Measurements from ENCODE around the gene LBX1. TPM values are rescaled to one million over a fixed set of nuclear protein-coding genes. Genes with fewer than 3 reads are reported as not detected.

The LBX1 gene
- total and polyA plus RNA-seq, 2 experiments from 2014 or later: not detected

- Histone ChIP-seq H3K27ac (no peak overlapping the region), H3K4me1 (ENCODE audit: low read depth) (peaks cover 10% of the 10 kb centered on the region), H3K4me3 (no peak overlapping the region), H3K27me3 (peaks cover 100% of the 10 kb centered on the region), H3K36me3 (no peaks in the 10 kb centered on the region), H3K9me3 (ENCODE audit: low read depth) (no peaks in the 10 kb centered on the region)
- no peak for TF ChIP-seq CTCF (IDR thresholded peaks at IDR 0.05; ENCODE audit: low read depth, low read length)
- no peak for DNase-seq (ENCODE audit: low read depth in 1 of 2, low spot score in 1 of 2)
These were observed 2.8 kb upstream of the LBX1 start for GRCh38 chr10:101231912-101232689.

GRCh38 chr10:101231092-101231491 lies 1.8 kb upstream of the LBX1 start:
- H3K36me3 ChIP-seq: no peaks in the 10 kb centered on the region
- H3K27me3 ChIP-seq: peaks cover 100% of the 10 kb centered on the region
- TF ChIP-seq CTCF (IDR thresholded peaks at IDR 0.05; ENCODE audit: low read depth, low read length): no peak
- no peak for DNase-seq (ENCODE audit: low read depth in 1 of 2, low spot score in 1 of 2)
- H3K4me1 ChIP-seq (ENCODE audit: low read depth): peaks cover 14% of the 10 kb centered on the region
- H3K4me3 ChIP-seq: no peak overlapping the region
- H3K27ac ChIP-seq: no peak overlapping the region
- no peaks in the 10 kb centered on the region for H3K9me3 ChIP-seq (ENCODE audit: low read depth)

GRCh38 chr10:101230183-101230917 lies 1.1 kb upstream of the LBX1 start:
- Histone ChIP-seq H3K36me3 (no peaks in the 10 kb centered on the region), H3K4me3 (peak overlapping the region; percentile 6), H3K4me1 (ENCODE audit: low read depth) (peaks cover 14% of the 10 kb centered on the region), H3K27me3 (peaks cover 100% of the 10 kb centered on the region), H3K27ac (no peak overlapping the region), H3K9me3 (ENCODE audit: low read depth) (no peaks in the 10 kb centered on the region)
- no peak for TF ChIP-seq CTCF (IDR thresholded peaks at IDR 0.05; ENCODE audit: low read depth, low read length)
- DNase-seq (ENCODE audit: low read depth in 1 of 2, low spot score in 1 of 2): no peak

GRCh38 chr10:101228966-101229265 lies 347 bp downstream of the LBX1 start:
- H3K27me3 ChIP-seq: peaks cover 100% of the 10 kb centered on the region
- TF ChIP-seq CTCF (IDR thresholded peaks at IDR 0.05; ENCODE audit: low read depth, low read length): no peak
- no peaks in the 10 kb centered on the region for H3K36me3 ChIP-seq
- peaks cover 14% of the 10 kb centered on the region for H3K4me1 ChIP-seq (ENCODE audit: low read depth)
- H3K9me3 ChIP-seq (ENCODE audit: low read depth): no peaks in the 10 kb centered on the region
- H3K27ac ChIP-seq: no peak overlapping the region
- DNase-seq (ENCODE audit: low read depth in 1 of 2, low spot score in 1 of 2): peak in 1 of 2 donors; percentile 45
- H3K4me3 ChIP-seq: peak overlapping the region; percentile 6

GRCh38 chr10:101228153-101228965 lies 904 bp downstream of the LBX1 start:
- Histone ChIP-seq H3K27me3 (peaks cover 100% of the 10 kb centered on the region), H3K36me3 (no peaks in the 10 kb centered on the region), H3K27ac (no peak overlapping the region), H3K9me3 (ENCODE audit: low read depth) (no peaks in the 10 kb centered on the region), H3K4me3 (peak overlapping the region; percentile 12), H3K4me1 (ENCODE audit: low read depth) (peaks cover 14% of the 10 kb centered on the region)
- DNase-seq (ENCODE audit: low read depth in 1 of 2, low spot score in 1 of 2): peak in 1 of 2 donors; percentile 47
- TF ChIP-seq CTCF (IDR thresholded peaks at IDR 0.05; ENCODE audit: low read depth, low read length): no peak

Measured in cardiac muscle cell (in vitro differentiated cells and primary cell).